Smooth muscle cell (in vitro differentiated cells): ENCODE measurements around the gene UBE2D4. TPM values are rescaled to one million over a fixed set of nuclear protein-coding genes. Genes with fewer than 3 reads are reported as not detected.

Source experiments
- DNase-seq: peaks from one replicate; lab custom pipeline; 2025; ENCODE audit not compliant: unreplicated experiment; lab: John Stamatoyannopoulos, UW
- H2AFZ ChIP-seq: fragments of 200-600 bp; sonication (generic); 2 replicates; pipeline ENCODE4 v1.6.0; 2016; ENCODE audit warnings: antibody characterized with exemption, low read depth, mild to moderate bottlenecking
- H3F3A ChIP-seq: fragments of 200-600 bp; sonication (generic); 2 replicates; pipeline ENCODE4 v1.6.0; 2017; ENCODE audit warnings: antibody characterized with exemption, low read depth
- H3K27ac ChIP-seq: fragments of 200-600 bp; sonication (generic); 2 replicates; pipeline ENCODE4 v1.5.1; 2016; ENCODE audit warnings: low read depth, mild to moderate bottlenecking
- H3K27me3 ChIP-seq: fragments of 200-600 bp; sonication (generic); 2 replicates; pipeline ENCODE4 v1.6.1; 2016; ENCODE audit warnings: low read depth, mild to moderate bottlenecking
- H3K36me3 ChIP-seq: fragments of 200-600 bp; sonication (generic); 2 replicates; pipeline ENCODE4 v1.5.1; 2016; ENCODE audit warnings: low read depth
- H3K4me1 ChIP-seq: fragments of 200-600 bp; sonication (generic); 2 replicates; pipeline ENCODE4 v1.5.1; 2016; ENCODE audit warnings: low read depth
- H3K4me2 ChIP-seq: fragments of 200-600 bp; sonication (generic); 2 replicates; pipeline ENCODE4 v1.6.0; 2016; ENCODE audit warnings: mild to moderate bottlenecking
- H3K4me3 ChIP-seq: fragments of 200-600 bp; sonication (generic); 2 replicates; pipeline ENCODE4 v1.5.1; 2016; ENCODE audit warnings: mild to moderate bottlenecking
- H3K79me2 ChIP-seq: fragments of 200-600 bp; sonication (generic); 2 replicates; pipeline ENCODE4 v1.6.0; 2016; ENCODE audit warnings: low read depth, mild to moderate bottlenecking
- H3K9ac ChIP-seq: fragments of 200-600 bp; sonication (generic); 2 replicates; pipeline ENCODE4 v1.6.0; 2016; ENCODE audit warnings: low read depth
- H3K9me3 ChIP-seq: fragments of 200-600 bp; sonication (generic); replicated peaks from 2 replicates; pipeline ENCODE4 v1.5.1; 2016; ENCODE audit warnings: low read depth
- H4K20me1 ChIP-seq: fragments of 200-600 bp; sonication (generic); 2 replicates; pipeline ENCODE4 v1.6.0; 2016; ENCODE audit warnings: low read depth
- WGBS: methylation state at CpG from one replicate; pipeline ENCODE4 v1.1.7; 2016; ENCODE audit warnings: low lambda C conversion rate; 5-methylcytosine and 5-hydroxymethylcytosine counted together
- polyA plus RNA-seq: library from polyadenylated mRNA; unstranded; fragments of >200 nt; fragmentation: Nextera tagmentation; extraction: Ambion mirVana; gene quantifications from 2 replicates; pipeline ENCODE4 v1.2.1, GENCODE V29; 2016
- total RNA-seq: library from RNA; depleted of rRNA; stranded (reverse); fragments of >200 nt; gene quantifications from 2 replicates; pipeline ENCODE4 v1.2.3, GENCODE V29; 2014
- TF ChIP-seq, protein P1 (sequence below): fragments of 200-600 bp; sonication (generic); IDR thresholded peaks from 2 replicates; pipeline ENCODE4 v1.5.1; 2017; ENCODE audit warnings: borderline replicate concordance, mild to moderate bottlenecking, antibody characterized with exemption; ENCODE audit not compliant: insufficient read depth, poor library complexity, severe bottlenecking

Gene UBE2D4
- total and polyA plus RNA-seq, 2 experiments from 2014 or later, result 4.6 to 8.6 TPM

DNA sequence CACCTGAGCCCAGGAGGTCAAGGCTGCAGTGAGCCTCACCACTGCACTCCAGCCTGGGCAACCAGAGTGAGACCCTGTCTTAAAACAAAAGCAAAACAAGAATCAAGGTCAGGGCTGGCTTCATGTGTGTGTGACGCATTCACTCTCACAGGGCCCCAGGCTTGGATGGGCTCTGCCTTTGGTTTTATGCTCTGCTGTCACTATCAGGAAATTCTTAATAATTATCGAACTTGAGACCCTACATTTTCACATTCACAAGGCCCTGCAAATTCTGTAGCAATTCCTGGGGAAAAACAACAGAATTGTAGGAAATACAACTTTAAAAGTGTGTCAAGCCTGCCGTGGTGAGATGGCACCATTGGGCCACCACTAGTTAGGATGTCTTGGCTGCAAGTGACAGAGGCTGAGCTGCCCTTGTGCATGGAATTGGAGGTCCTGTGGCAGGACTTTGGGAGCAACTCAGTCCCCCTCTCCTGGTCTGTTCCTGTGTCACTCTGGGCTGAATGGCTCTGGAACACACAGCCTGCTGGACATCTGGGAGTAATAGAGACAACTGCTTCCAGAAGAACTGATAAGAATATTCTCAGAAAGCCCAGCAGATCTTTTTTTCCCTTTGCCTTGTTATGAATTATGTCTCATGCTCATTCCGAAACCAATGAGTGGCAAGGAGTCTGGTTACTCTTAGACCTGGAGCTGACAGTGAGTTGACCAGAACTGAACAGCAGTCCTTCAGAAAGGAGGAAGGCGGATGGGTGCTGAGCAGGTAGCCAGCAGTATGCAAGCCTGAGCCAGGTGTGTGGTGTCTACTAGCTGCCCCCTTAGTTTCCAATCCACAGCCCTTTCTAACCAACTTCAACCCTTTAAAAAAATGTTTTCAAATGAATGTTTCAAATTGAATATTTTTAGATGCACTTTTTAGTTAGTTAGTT lies 3.6 kb downstream of the UBE2D4 start:
- WGBS, result 89% methylated on average over 5 of the region's 5 CpGs
- TF ChIP-seq, protein P1, sequence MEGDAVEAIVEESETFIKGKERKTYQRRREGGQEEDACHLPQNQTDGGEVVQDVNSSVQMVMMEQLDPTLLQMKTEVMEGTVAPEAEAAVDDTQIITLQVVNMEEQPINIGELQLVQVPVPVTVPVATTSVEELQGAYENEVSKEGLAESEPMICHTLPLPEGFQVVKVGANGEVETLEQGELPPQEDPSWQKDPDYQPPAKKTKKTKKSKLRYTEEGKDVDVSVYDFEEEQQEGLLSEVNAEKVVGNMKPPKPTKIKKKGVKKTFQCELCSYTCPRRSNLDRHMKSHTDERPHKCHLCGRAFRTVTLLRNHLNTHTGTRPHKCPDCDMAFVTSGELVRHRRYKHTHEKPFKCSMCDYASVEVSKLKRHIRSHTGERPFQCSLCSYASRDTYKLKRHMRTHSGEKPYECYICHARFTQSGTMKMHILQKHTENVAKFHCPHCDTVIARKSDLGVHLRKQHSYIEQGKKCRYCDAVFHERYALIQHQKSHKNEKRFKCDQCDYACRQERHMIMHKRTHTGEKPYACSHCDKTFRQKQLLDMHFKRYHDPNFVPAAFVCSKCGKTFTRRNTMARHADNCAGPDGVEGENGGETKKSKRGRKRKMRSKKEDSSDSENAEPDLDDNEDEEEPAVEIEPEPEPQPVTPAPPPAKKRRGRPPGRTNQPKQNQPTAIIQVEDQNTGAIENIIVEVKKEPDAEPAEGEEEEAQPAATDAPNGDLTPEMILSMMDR, result no peak
- Histone ChIP-seq H3K9ac (no peak overlapping the region), H2AFZ (no peak overlapping the region), H4K20me1 (no peaks in the 10 kb centered on the region), H3K79me2 (no peaks in the 10 kb centered on the region), H3K27me3 (no peaks in the 10 kb centered on the region), H3K4me1 (peaks cover 10% of the 10 kb centered on the region), H3K36me3 (no peaks in the 10 kb centered on the region), H3F3A (peaks cover 6% of the 10 kb centered on the region), H3K27ac (no peak overlapping the region), H3K4me2 (no peak overlapping the region), H3K9me3 (no peaks in the 10 kb centered on the region), H3K4me3 (no peak overlapping the region)
- no peak for DNase-seq

GRCh38 chr7:43931346-43931745 lies 5.1 kb downstream of the UBE2D4 start:
- Histone ChIP-seq H3K4me3 (no peak overlapping the region), H3K9me3 (no peaks in the 10 kb centered on the region), H3K4me2 (no peak overlapping the region), H3K9ac (no peak overlapping the region), H3K36me3 (no peaks in the 10 kb centered on the region), H3K27ac (no peak overlapping the region), H2AFZ (no peak overlapping the region), H3F3A (peaks cover 6% of the 10 kb centered on the region), H3K79me2 (no peaks in the 10 kb centered on the region), H3K4me1 (peaks cover 3% of the 10 kb centered on the region), H4K20me1 (no peaks in the 10 kb centered on the region), H3K27me3 (no peaks in the 10 kb centered on the region)
- 83% methylated on average over 7 of the region's 7 CpGs for WGBS
- DNase-seq, result no peak
- TF ChIP-seq, protein P1, result no peak

DNA sequence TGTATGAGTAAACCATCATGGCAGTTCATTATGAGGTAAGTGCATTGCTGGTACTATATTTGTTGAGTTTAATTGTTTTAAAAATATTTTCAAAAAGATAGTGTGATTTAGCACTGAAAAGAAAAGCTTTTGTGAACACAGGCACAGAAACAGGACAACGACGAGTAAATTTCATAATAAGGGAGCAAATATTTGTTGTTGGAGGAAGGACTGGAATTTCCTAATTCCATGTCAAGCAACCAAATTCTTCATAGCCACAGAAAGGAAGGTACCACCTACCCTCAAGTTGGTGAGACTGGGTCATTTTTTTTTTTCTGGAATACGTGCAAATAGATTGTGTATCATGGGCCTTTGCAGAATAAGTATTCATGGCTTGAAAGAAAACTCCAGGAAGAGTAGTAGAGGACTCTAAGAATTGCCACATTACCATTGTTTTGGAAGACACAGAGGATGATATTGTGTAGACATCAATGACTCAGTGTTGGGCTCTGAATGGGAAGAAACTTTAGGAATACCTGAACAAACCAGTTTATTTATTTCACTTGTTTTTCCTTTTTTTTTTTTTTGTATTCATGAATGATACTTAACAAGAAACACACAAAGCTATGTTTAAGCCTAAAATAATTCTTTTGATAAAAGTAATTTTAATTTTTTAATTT lies 7.8 kb downstream of the UBE2D4 start:
- Histone ChIP-seq H3F3A (no peaks in the 10 kb centered on the region), H3K27ac (no peak overlapping the region), H3K36me3 (no peaks in the 10 kb centered on the region), H3K4me1 (no peaks in the 10 kb centered on the region), H3K4me2 (no peak overlapping the region), H3K27me3 (no peaks in the 10 kb centered on the region), H3K4me3 (no peak overlapping the region), H2AFZ (no peak overlapping the region), H3K79me2 (no peaks in the 10 kb centered on the region), H3K9me3 (no peaks in the 10 kb centered on the region), H4K20me1 (no peaks in the 10 kb centered on the region), H3K9ac (no peak overlapping the region)
- no peak for DNase-seq
- WGBS, result 96% methylated on average over 3 of the region's 3 CpGs
- TF ChIP-seq, protein P1, result no peak
